GM19043 (cell line): ENCODE data around the gene MMP11.

ENCODE experiments used
- ATAC-seq: cut with Tn5 transposase; IDR thresholded peaks from one replicate; pipeline ENCODE4 v1.9.1; 2021; ENCODE audit warnings: low read depth; ENCODE audit not compliant: unreplicated experiment

Gene MMP11

GRCh38 chr22:23780146-23780748 is 7.6 kb downstream of the MMP11 start:
- ATAC-seq = no peak

DNA sequence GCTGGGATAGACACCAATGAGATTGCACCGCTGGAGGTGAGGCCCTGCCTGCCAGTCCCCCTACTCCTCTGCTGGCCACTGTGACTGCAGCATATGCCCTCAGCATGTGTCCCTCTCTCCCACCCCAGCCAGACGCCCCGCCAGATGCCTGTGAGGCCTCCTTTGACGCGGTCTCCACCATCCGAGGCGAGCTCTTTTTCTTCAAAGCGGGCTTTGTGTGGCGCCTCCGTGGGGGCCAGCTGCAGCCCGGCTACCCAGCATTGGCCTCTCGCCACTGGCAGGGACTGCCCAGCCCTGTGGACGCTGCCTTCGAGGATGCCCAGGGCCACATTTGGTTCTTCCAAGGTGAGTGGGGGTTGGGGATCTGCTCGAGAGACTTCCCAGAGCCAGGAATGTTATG is 8.4 kb downstream of the MMP11 start:
- ATAC-seq = no peak

DNA sequence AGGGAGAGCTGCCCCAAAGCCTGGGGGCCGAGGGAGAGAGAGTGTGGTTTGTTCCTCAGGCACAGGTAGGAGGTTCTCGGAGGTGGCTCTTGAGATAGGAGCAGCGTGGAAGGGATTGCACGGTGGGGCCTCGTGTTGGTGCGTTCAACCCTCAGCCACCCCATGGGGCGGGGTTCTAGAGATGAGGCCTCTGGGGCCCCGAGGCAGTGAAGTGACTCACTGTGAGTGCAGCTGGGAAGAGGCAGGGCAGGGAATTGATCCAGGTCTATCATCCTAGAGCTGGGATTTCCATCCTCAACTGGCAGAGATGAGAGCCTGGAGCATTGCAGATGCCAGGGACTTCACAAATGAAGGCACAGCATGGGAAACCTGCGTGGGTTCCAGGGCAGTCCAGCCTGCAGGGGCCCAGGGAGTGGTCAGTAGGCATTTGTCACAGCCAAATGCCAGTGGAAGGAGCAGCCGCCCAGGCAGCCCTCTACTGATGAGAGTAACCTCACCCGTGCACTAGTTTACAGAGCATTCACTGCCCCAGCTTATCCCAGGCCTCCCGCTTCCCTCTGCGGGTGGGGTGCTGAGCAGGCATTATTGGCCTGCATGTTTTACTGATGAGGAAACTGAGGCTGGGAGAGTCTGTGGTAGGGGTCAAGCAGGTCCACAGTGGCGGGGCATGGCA is 9.0 kb downstream of the MMP11 start:
- no peak for ATAC-seq

DNA sequence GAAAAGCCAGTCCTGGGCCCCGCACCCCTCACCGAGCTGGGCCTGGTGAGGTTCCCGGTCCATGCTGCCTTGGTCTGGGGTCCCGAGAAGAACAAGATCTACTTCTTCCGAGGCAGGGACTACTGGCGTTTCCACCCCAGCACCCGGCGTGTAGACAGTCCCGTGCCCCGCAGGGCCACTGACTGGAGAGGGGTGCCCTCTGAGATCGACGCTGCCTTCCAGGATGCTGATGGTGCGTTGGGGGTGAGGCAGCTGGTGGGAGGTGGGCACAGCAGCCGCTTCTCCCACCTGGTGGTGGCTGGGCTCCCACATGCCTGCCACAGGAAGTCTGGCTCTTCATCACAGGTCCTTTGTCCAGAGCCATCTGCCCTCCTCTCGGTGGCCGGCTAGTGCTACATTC is 9.6 kb downstream of the MMP11 start:
- no peak for ATAC-seq

DNA sequence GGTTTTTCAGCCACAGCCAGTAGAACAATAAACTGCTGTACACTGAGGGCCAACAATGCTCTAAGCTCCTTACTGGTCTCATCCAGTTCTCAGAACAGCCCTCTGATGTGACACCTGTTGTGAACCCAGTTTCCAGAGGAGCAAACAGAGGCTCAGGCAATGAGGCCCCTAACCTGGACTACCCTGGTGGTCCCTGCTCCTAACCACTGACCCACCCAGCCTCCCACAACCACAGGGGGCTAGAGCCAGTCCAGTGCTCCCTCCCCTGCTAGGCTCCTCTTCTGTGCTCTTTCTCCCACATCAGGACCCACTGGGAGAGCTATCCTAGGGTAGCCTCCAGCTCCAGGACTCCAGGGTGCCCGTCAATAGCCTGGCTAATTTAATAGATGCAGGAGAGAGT is 10.1 kb downstream of the MMP11 start:
- ATAC-seq = no peak

DNA sequence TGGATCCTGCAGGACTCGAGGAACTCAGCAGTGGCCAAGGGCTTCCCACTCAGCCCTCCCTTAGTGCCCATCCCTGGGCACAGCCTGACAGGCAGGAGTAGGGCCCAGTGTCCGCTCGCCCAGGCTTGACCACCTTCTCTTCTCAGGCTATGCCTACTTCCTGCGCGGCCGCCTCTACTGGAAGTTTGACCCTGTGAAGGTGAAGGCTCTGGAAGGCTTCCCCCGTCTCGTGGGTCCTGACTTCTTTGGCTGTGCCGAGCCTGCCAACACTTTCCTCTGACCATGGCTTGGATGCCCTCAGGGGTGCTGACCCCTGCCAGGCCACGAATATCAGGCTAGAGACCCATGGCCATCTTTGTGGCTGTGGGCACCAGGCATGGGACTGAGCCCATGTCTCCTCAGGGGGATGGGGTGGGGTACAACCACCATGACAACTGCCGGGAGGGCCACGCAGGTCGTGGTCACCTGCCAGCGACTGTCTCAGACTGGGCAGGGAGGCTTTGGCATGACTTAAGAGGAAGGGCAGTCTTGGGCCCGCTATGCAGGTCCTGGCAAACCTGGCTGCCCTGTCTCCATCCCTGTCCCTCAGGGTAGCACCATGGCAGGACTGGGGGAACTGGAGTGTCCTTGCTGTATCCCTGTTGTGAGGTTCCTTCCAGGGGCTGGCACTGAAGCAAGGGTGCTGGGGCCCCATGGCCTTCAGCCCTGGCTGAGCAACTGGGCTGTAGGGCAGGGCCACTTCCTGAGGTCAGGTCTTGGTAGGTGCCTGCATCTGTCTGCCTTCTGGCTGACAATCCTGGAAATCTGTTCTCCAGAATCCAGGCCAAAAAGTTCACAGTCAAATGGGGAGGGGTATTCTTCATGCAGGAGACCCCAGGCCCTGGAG is 10.9 kb downstream of the MMP11 start:
- ATAC-seq = no peak

DNA sequence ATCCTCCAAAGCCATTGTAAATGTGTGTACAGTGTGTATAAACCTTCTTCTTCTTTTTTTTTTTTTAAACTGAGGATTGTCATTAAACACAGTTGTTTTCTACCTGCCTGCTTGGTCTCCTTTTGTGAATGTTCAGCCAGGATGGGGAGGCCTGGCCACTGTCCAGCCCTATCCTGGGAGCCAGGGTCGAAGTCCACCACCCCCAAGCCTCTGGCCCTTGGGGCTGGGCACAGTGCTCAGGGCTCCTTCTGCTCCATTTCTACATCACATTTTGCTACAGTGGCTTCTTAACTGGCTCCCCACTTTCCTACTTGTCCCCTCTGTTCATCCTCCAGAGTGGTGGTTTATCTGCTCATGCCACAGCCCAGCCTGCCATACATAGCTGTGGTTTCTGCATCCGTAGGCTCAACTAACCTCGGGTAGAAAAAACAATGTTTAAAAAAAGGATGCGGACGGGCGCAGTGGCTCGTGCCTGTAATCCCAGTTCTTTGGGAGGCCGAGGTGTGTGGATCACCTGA is 11.6 kb downstream of the MMP11 start:
- no peak for ATAC-seq

DNA sequence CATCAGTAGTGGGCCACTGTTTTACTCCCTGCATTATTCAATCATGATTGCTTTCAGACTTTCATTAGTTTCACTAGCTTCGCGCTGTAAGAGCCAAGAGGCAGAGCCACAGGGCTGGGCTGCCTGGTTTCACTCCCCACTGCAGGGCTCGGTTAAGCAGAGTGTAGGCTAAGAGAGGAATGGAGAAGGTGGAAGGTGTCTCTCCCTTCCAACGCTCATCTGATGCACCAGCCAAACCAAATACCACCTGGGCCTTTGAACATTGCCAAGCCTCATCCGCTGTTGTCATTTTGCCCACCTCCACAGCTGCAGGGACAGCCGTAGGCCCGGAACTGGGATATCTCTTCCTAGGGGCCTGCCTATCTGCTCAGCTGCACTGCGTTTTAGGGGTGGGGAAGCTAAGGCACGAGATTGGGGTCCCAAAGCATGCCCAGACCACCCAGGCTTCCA is 13.6 kb downstream of the MMP11 start:
- no peak for ATAC-seq

DNA sequence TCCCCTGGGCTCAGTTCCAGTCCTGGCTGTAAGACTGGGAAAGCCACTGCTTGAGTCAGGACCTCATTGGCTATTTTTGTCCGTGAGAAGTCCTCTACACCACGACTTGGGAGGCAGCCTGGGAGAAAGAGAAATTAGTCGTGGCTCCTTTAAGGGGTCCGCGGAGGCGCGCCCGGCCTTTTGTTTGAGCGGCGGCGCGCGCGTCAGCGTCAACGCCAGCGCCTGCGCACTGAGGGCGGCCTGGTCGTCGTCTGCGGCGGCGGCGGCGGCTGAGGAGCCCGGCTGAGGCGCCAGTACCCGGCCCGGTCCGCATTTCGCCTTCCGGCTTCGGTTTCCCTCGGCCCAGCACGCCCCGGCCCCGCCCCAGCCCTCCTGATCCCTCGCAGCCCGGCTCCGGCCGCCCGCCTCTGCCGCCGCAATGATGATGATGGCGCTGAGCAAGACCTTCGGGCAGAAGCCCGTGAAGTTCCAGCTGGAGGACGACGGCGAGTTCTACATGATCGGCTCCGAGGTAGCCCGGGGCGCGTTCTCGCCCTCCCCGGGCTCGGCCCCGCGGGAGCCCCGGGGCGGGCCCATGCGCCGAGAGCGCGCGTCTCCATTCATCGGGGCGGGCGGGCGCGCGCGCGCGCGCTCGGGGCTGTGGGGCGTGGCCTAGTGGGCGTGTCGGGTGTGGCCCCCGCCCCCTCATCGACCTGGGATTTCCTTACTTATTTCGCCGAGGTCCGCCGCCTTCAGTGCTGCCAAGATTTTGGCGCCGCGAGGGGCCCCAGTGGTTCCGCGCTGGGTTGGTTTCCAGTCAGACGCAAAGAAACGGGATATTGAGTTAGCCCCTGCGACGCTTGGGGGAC is 14.3 kb downstream of the MMP11 start, which contains the start of gene SMARCB1:
SMARCB1 (plus strand) TSS at position 215 of the 848 bp plus-strand sequence; CDS start at position 419, 204 bp downstream.
- ATAC-seq = no peak

- ATAC-seq = no peak
Measured at GRCh38 chr22:23787600-23787896, 14.9 kb downstream of the MMP11 start.

DNA sequence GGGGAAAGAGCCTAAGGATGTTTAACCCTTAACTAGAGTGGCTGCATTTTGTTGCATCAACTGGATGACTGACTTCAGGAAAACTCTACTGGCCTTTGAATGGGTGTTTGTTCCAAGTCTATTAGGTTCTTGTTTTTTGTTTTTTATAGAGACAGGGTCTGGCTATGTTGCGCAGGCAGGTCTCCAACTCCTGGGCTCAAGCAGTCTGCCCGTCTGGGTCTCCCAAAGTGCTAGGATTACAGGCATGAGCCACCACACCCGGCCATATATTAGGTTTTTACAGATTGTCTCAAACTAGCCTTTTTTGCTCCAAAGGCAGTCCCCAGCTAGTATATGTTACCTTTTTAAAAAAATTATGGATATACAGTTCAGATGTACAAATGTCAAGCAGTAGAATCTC is 15.3 kb downstream of the MMP11 start:
- ATAC-seq = no peak

DNA sequence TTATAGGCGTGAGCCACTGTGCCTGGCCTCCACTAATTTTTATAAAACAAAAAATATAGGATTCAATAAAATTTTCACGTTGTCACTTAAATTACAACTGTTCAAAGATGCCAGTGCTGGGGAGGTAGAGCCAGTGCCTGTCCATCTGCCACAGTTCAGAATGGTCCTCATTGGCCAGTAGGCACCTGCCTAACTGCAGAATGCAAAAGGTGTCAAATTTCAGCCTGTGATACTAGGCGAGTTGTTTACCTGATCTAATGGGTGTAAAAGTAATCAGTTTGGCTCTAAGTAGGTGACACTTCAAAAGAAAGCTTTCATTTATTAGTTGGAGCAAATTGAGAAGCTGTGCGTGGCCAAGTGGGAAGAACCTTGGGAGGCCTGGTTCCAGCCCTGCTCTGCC is 16.5 kb downstream of the MMP11 start:
- ATAC-seq = no peak

GRCh38 chr22:23789638-23790037 is 17.0 kb downstream of the MMP11 start:
- ATAC-seq = no peak

DNA sequence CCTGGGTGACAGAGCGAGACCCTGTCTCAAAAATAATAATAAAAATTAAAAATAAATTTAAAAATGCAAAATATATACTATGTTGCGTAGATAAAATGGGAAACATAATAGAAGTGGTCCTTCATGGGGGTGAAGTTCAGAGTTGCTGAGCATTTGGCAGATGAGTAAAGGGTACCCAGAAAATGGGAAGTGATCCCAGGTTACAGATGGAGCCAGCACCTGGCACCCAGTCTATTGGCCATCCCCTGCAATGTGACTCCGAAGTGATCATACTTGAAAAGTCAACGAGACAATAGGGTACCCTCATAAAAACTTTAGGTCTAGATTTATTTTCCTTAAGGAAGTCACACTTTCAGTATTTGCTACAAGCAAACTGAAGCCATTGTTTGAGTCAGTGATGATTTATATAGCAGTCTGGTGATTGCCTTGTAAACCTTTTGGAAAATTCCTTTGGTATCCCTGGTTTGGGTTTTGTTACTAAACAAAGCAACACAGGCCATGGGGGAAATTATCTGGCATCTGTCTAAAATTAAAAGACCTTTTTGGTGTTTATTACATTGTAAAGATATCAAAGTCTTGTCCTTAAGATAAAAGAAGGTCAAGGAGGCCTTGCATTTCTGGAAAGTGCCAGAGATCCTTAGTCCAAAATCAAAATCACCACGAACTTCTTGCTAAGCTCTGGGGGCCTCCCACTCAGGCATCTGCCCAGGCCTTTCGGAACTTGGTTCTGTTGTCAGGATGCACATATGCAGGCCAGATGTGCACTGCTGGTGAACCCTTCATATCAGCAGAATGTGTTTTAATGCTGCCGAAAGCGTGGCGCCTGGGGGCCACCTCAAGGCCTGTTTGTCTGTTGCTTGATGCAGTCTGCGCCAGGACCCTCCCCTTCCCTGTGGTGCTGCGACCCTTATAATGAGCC is 18.4 kb downstream of the MMP11 start:
- ATAC-seq = no peak

- no peak for ATAC-seq
Measured at GRCh38 chr22:23791738-23792645, 19.3 kb downstream of the MMP11 start.

DNA sequence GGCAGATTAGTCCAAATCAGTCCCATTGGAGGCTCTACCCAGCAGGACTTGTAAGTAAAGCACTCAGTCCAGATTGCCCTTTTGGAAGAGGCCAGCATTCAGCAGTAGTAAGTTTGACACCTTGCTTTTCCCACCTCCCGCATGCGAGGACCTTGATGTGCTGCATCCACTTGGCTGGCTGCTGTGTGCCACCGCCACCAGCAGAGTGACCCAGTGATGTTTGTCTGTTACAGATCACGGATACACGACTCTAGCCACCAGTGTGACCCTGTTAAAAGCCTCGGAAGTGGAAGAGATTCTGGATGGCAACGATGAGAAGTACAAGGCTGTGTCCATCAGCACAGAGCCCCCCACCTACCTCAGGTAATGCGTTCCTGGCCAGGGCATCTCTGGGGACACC is 20.7 kb downstream of the MMP11 start:
- ATAC-seq = no peak

- ATAC-seq = no peak
Measured at GRCh38 chr22:23796461-23796860, 23.8 kb downstream of the MMP11 start.
